22Rv1 (cell line): ENCODE data around the gene QSOX2.

ENCODE experiments used
- CTCF ChIP-seq: fragments of 450-650 bp; IDR thresholded peaks from 2 replicates; pipeline ENCODE4 v1.5.1; 2017; ENCODE audit warnings: mild to moderate bottlenecking
- ZFX ChIP-seq: fragments of 450-650 bp; IDR thresholded peaks from 2 replicates; pipeline ENCODE4 v1.6.1; 2017; ENCODE audit warnings: antibody characterized with exemption, borderline replicate concordance

- TF ChIP-seq CTCF: no peak
- no peak for TF ChIP-seq ZFX
These were observed 63.7 kb downstream of the QSOX2 start for GRCh38 chr9:136181784-136182419.
